Measurements from ENCODE around the gene SAMD4B.
"Not testable (repeated sequence)": the region's sequence is repeated elsewhere in the genome, so short reads cannot be mapped to it uniquely, and the experiment has no call there.

SAMD4B gene

GRCh38 chr19:39335168-39335548 lies 7.1 kb upstream of the SAMD4B start:
- no peak for DNase-seq

DNA sequence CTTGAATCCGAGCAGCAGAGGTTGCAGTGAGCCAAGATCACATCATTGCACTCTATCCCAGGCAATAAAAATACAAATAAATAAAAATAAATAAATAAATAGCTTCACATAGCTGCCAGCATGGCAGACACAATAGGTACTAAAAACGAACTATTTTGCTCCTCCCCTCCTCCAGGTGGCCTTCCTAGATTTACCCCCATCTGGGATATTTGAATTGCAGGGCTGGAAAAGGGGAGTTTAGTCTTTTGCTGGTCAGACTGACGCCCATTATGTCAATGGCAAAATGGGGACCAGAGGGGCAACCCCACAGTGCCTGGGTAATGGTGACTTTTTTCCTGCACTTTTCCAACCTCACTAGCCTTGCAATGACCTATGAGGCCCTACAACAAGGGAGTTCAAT lies 5.7 kb upstream of the SAMD4B start:
- no peak for DNase-seq

DNA sequence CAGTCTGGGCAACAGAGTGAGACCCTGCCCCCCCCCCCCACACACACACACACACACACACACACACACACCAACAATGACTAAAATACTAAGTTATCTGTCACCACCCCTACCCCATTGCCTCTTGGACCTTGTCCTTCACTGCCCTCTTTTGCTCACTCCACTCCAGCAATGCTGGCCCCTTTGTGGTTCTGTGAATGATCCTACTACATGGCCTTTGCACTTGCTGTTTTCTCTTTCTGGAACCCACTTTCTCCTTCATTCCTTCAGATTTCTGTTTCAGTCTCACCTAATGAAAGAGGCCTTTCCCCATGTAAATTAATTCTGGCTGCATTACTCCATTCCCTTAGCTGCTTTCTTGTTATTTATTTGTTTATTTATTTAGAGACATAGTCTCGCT lies 2.5 kb upstream of the SAMD4B start:
- DNase-seq: no peak

GRCh38 chr19:39340156-39340555 lies 2.1 kb upstream of the SAMD4B start:
- not testable (repeated sequence) for DNase-seq

- DNase-seq: peak; percentile 62
These were observed 997 bp upstream of the SAMD4B start for GRCh38 chr19:39341129-39341718.

DNA sequence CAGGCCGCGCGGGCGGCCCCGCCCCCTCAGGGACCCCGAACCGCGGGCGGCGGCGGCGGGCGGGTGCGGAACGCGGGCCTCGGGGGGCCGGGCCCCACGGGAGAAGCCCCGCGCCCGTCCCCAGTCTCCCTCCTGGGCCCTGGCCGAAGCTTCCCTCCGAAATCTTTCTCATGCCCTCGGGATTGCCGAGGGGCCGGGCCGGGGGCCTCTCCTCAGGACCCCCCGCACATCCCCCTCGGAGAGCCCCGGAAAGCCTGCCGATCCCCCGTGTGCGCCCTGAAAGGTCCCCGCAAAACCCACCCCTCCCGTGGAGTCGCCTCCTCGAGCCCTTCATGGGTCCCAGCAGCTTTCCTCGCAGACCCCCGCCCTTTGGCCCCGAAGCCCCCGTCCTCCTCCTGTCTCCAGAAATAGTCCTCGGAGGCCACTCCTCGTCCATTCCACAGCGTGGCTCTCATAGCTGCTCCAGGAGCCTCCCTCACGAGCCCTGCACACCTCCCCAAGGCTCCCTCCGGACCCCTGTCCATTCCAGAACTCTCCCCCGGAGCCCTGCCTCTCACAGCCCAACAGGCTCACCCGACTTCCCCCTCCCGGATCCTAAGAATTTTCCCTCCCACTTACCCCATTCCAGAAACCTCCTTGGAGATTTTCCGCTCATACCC lies 555 bp downstream of the SAMD4B start:
- DNase-seq: peak; percentile 41

- DNase-seq: no peak
These were observed 3.7 kb downstream of the SAMD4B start for GRCh38 chr19:39345956-39346355.

GRCh38 chr19:39347332-39348164 lies 5.3 kb downstream of the SAMD4B start:
- no peak for DNase-seq

- DNase-seq: no peak
These were observed 7.1 kb downstream of the SAMD4B start for GRCh38 chr19:39349326-39349725.

DNA sequence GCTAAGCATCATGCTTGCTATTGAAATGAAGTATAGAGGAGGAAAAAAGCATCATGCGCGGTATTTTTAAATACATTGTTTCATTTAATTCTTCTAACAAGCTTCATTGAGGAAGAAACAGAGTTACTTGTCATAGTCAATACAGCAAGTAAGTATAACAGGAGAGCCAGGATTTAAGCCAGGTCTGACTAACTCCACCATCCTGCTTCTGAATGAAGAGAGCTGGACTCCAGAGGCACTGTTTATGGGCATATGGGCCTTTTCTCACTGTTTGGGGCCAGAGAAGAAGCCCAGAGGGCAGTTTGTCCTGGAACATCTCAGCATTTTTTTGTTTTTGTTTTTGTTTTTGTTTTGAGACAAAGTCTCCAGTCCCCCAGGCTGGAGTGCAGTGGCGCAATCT lies 7.9 kb downstream of the SAMD4B start:
- no peak for DNase-seq

- no peak for DNase-seq
These were observed 9.4 kb downstream of the SAMD4B start for GRCh38 chr19:39351537-39352064.

DNA sequence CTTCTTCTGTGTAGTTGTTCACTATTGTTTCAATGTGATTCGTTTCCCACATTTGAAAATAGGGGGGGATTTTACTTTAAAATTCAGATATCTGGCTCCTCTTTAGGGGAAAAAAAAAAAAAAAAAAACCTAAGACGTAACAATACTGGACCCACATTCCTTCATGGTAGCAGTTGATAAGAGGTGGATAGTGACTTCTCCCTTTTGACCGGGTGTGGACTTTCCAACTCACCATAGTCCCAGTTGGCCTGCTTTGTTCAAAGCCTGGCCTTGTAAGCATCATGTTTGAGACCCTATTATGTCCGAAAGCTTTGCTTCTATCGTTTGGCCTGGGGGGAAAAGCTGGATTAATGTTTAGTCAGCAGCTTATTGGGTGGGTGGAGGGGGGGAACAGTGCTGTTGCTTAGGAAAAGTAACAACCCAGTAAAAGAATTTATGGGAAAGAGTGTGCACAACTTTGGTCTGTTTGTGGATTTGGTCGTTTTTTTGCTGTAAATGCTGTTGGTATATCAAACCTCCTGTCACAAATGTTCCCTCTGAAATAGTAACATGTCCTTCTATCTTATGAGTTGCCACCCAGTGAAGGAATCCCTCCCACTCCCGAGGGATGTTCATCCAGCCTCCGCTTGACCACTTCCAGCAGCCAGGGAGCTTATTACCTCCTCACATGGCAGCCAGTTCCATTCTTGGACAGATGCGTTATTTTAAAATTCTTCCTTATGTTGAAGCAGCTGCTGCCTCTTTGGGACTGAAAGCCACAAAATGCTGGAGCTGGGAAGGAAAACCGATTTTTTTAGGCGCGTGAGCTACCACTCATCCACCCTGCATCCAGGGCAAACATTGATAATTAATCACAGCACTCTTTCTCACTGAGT lies 10.4 kb downstream of the SAMD4B start:
- no peak for DNase-seq

GRCh38 chr19:39355253-39355652 lies 13.0 kb downstream of the SAMD4B start:
- no peak for DNase-seq

DNA sequence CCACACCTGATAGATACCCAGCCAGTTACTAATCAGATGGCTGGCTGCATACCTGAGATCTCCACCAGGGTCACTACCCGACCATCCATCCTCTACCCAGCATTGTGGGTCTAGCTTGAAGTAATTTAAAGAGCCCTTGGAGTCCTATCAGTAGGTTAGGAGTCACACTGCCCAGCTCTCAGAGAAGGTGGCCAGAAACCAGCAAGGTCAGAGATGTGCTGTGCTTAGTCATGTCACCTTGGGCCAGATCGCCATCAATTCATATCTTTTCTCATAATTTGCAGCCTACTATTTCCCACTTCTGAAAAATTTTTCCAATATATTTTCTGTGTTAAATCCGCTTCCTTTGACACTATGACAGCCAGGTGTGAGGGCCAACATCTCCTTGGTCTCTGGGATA lies 13.9 kb downstream of the SAMD4B start:
- DNase-seq: no peak

- DNase-seq: no peak
These were observed 14.4 kb downstream of the SAMD4B start for GRCh38 chr19:39356647-39357046.

- DNase-seq: no peak
These were observed 16.8 kb downstream of the SAMD4B start for GRCh38 chr19:39359026-39359425.

DNA sequence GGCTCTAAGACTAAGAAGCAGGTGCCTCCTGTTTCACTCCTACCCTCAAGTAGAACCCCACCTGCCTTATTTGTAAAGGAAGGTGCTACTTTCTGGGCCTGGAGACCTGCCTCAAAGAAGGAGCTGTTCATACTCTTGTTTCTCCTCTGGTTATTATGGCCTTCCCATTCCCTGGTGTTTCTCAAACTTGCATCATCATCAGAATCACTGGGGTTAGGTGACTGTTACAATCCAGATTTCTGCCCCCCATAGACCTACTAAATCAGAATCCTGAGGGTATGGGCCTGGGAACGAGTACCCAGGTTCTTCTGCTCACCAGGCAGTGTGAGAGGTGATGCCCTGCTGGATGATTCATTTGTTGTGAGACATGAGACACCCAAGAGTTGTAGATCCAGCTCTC lies 18.4 kb downstream of the SAMD4B start:
- no peak for DNase-seq

DNA sequence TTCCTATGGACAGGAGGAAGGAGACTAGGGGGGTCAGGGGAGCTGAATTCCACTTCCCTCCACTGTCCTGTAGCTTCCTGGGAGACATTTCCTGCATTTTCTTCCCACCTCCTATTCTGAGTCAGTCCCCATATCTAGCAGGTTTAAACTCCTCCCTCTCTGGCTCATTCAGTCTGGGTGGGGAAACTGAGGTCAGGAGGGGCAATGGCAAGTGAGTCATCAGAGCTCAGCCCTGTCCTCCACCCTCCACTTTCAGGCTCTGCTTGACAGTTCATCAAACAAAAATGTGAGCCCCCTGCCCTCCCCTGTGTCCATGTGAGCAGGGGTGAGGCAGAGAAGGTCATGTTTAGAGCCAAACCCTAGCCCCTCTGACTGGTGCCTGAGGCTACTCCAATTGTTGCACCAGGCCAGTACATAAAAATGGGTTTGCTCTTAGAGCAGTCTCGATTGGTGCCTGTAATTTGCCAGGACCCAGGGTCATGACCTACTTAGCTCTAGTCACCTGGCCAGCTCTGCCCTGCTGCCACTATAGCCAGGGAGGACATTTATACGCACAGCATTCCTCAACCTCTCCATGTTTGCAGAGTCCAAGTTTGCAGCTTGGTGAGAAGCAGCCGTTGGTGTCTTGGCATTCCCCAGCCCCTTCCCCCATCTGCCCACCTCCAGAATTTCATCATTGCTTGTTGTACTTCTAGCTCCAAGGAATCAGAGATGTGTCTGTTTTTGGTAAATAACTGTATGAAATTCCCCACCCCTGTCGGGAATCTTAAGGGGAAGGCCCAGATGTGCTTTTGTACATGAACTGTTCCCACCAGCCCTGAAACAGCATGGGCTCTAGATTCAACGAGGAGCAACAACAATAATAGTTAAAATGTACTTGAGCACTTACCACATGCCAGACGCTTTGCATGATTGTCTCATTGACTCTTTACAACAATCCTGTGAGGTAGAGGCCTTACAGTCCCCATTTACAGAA lies 20.7 kb downstream of the SAMD4B start:
- DNase-seq: no peak

DNA sequence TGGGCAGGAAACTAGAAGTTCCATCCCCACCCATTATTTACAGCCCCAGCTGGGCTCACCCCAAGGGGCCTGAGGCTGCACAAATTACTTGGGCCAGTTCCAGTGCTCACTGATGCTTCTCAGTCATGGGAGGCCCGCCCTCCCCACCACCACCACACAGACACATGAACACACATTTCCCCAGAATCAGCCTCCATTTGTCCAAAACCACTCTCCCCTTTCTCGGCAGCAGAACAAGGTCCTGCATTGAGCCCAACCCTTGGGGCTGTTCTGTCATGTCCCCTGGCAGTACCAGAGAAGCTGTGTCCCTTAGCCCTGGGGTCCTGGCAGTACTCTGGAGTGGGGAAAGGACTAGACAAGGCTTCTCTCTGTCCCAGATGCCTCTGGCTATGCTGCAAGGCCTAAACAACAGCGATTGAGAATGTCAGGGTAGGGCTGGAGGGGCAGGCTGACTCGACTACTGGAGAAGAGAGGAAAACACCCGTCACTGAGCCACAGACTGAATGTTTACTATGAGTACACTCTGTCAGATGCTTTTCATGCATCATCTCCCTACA lies 21.8 kb downstream of the SAMD4B start:
- peak; percentile 29 for DNase-seq

DNA sequence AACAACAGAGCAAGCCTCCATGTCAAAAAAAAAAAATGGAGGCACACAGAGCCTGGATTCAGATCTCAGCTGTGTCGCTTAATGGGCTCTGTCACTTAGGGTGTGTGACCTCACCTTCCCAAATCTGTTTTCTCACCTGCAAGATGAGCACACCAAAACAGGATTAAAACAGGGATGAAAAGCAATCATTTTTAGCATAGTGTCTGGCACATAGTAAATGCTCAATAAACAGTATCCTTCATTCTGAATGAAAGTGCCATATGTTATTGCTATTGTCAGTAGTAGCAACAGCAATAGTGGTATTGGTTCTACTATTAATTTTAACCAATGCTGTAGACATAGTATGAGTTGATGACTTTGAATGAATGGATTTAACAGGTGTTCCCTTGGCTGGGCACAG lies 23.3 kb downstream of the SAMD4B start:
- DNase-seq: no peak

GRCh38 chr19:39369200-39369599 lies 27.0 kb downstream of the SAMD4B start:
- DNase-seq: no peak
